Skin epidermis (tissue), 12 donors: ENCODE results near the gene COMMD9.

ENCODE experiments used
- H3K27ac ChIP-seq, 21 experiments: fragments of 200-600 bp; sonication (generic) in 11 of 21; one replicate each; pipeline ENCODE4 v1.5.0; 2020; ENCODE audit warnings: mild to moderate bottlenecking in 3 of 21, inconsistent platforms in 2 of 21, moderate library complexity in 2 of 21
- H3K4me3 ChIP-seq, 7 experiments: fragments of 200-600 bp; sonication (generic) in 2 of 7; one replicate each; pipeline ENCODE4 v1.5.0; 2020; ENCODE audit warnings: inconsistent platforms in 2 of 7, mild to moderate bottlenecking in 2 of 7, moderate library complexity in 1 of 7

The COMMD9 gene

GRCh38 chr11:36300650-36301049, 11.4 kb upstream of the COMMD9 start:
- Histone ChIP-seq H3K27ac (no peak overlapping the region), H3K4me3 (no peak overlapping the region)

GRCh38 chr11:36296884-36297543, 7.8 kb upstream of the COMMD9 start:
- Histone ChIP-seq H3K4me3 (no peak overlapping the region), H3K27ac (no peak overlapping the region)

- H3K4me3 ChIP-seq, result no peak within 1 kb of the TSS
- no peak within 1 kb of the TSS for H3K27ac ChIP-seq
Observed at GRCh38 chr11:36295926-36296325, 6.7 kb upstream of the COMMD9 start, which contains the start of gene PRR5L. TSS of gene PRR5L (plus strand) at chr11:36296288. CDS start at chr11:36401122, 104,834 bp downstream.

- Histone ChIP-seq H3K27ac (no peak overlapping the region), H3K4me3 (no peak overlapping the region)
Observed at GRCh38 chr11:36292311-36292722, 3.1 kb upstream of the COMMD9 start.

GRCh38 chr11:36288442-36289225, 590 bp downstream of the COMMD9 start:
- H3K4me3 ChIP-seq, result peak overlapping the region; percentile 53 to 67 (median 62)
- peak overlapping the region in 20 of 21 experiments; percentile 10 to 85 (median 66) for H3K27ac ChIP-seq

GRCh38 chr11:36282926-36283325, 6.3 kb downstream of the COMMD9 start:
- Histone ChIP-seq H3K4me3 (no peak overlapping the region), H3K27ac (no peak overlapping the region)

GRCh38 chr11:36281850-36282249, 7.4 kb downstream of the COMMD9 start:
- no peak overlapping the region for H3K27ac ChIP-seq
- H3K4me3 ChIP-seq, result no peak overlapping the region

- no peak overlapping the region for H3K27ac ChIP-seq
- no peak overlapping the region for H3K4me3 ChIP-seq
Observed at GRCh38 chr11:36280531-36280930, 8.7 kb downstream of the COMMD9 start.

GRCh38 chr11:36278531-36279282, 10.5 kb downstream of the COMMD9 start:
- no peak overlapping the region for H3K27ac ChIP-seq
- H3K4me3 ChIP-seq, result no peak overlapping the region

- H3K27ac ChIP-seq, result no peak overlapping the region
- H3K4me3 ChIP-seq, result no peak overlapping the region
Observed at GRCh38 chr11:36274414-36274813, 14.8 kb downstream of the COMMD9 start.

GRCh38 chr11:36273110-36273509, 16.1 kb downstream of the COMMD9 start:
- Histone ChIP-seq H3K27ac (no peak overlapping the region), H3K4me3 (no peak overlapping the region)

- H3K27ac ChIP-seq, result no peak overlapping the region
- no peak overlapping the region for H3K4me3 ChIP-seq
Observed at GRCh38 chr11:36271794-36272407, 17.3 kb downstream of the COMMD9 start.

- Histone ChIP-seq H3K27ac (no peak overlapping the region), H3K4me3 (no peak overlapping the region)
Observed at GRCh38 chr11:36270701-36271100, 18.5 kb downstream of the COMMD9 start.

GRCh38 chr11:36268337-36268985, 20.8 kb downstream of the COMMD9 start:
- Histone ChIP-seq H3K27ac (no peak overlapping the region), H3K4me3 (no peak overlapping the region)

- no peak overlapping the region for H3K4me3 ChIP-seq
- no peak overlapping the region for H3K27ac ChIP-seq
Observed at GRCh38 chr11:36266767-36267166, 22.5 kb downstream of the COMMD9 start.

- no peak overlapping the region for H3K4me3 ChIP-seq
- H3K27ac ChIP-seq, result no peak overlapping the region
Observed at GRCh38 chr11:36265793-36266628, 23.2 kb downstream of the COMMD9 start.

GRCh38 chr11:36264973-36265344, 24.3 kb downstream of the COMMD9 start:
- Histone ChIP-seq H3K27ac (no peak overlapping the region), H3K4me3 (no peak overlapping the region)

- no peak overlapping the region for H3K27ac ChIP-seq
- H3K4me3 ChIP-seq, result no peak overlapping the region
Observed at GRCh38 chr11:36264011-36264972, 24.9 kb downstream of the COMMD9 start.
